CD4-positive, alpha-beta T cell treated with Interleukin-17A for 4 hours (primary cell): ENCODE measurements around the gene SLC9A9.
"Not testable (repeated sequence)": the region's sequence is repeated elsewhere in the genome, so short reads cannot be mapped to it uniquely, and the experiment has no call there.

Source experiments
- DNase-seq: peaks from one replicate; pipeline ENCODE4 v3.0.0-alpha.2; 2020; ENCODE audit warnings: mixed read lengths

SLC9A9 gene

DNA sequence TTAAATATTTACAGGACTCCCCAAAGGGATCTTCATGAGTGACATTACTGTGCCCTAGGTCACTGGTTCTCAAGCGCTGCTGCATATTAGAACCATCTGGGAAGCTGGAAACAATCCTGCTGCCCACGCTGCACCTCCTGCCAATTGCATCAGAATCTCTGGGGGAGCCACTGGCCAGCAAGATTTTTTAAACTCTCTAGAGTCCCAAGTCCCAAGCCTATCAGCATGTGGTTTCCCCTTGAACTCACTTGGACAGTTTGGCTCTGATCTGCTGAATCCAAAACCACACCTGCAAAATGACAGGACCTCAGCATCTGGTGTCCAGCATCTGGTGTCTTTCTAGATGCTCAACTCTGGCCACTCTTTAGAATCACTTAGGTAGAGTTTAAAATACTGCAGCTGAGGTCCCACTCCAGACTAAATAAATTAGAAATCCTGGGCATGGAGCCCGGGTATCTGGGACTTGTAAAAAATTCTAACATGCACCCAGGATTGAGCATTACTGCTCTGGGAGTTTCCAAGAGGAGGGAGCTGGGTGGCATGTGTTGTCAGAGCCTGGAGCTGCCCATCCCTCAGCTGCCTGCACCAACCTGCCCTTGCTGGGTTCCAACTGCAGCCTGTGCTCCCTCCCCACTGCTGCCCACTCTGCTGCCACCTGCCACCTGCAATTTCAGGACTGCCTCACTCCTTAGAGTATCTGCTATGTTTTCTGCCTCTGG, 311.3 kb downstream of the SLC9A9 start:
- no peak for DNase-seq

DNA sequence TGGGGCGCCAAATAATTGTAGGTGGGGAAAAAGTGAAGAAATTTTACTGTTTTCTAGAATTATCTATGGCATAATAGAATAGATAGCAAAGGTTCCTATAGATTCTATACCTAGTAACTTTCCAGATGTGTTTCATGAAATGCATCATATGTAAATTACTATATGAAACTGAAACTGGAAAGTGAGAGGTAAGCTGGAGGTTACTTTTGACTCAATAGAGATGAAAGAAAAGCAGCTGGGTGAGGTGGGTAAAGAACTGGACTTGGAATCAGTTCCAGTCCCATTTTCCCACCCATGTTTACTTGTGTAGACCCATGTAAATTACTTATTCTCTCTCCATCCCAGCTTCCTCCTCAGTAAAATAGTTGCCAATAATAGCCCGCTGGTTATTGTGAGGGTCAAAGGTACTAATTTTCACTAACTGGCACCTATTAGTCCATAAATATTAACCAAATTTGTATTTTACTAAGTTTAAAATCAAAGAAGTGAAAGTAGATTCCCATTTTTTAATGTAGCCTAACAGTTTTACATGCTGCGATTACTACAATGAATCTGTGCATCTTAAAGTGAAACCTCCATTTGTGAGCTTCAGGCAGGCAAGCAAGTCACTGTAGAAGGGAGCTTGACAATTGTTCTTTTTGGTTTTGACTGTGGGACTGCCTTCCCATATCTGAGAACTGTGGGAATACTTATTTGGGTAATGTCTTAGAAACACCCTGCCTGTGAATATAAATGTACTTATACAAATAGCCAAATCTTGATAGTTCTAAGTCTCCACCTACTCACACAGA, 312.1 kb downstream of the SLC9A9 start:
- DNase-seq, result no peak

DNA sequence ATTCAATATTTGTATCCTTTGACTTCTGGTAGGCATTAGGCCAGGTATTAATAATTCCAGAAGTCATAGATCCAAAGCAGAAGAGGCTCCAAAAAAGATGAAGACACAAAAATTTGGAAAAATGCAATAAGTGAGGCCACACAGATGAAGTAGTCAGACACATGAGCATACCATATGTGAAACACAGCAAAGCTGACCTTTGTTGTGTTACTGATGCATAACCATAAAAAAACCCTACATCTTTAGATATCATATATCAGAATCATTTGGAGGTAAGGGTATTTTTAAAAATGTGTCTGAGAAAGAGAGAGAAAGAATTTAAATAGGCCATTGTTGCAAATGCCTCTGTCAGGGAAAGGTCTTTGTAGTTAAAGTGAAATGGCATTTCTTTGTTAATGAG, 314.9 kb downstream of the SLC9A9 start:
- DNase-seq, result no peak

DNA sequence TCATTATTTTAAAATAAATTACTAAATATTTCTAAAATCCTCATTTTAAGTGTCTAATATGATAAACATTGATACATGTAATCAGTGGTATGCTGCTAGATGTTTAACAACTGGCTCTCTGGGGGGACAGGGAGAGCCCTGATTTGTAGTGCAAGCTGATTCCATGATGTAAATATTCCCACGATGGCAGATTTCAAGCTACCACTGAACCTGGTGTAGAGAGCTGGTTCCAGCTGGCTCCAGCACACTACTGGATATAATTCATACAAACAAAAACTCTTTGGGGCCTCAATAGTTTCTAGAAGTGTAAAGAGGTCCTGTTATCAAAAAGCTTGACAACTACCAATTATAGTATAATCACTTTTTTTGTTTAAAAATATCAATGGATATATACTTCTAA, 316.2 kb downstream of the SLC9A9 start:
- no peak for DNase-seq

DNA sequence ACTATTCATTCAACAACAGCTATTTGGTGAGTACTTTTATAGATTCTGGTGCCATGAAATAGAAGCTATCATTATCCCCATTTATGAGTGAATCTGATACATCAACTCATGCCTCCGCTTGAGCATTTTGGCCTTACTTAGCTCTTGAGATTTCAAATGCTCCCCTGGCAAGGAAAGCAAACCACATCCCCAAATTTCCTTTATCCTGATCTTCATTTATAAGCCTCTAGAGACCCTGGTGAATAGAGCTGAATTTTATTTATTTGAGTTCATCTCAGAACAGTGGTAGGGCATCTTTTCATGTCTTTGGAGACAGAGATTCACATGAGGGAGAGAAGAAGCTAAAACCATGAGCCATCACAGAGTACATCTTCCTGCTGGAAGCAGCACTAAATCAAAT, 317.2 kb downstream of the SLC9A9 start:
- DNase-seq, result no peak

DNA sequence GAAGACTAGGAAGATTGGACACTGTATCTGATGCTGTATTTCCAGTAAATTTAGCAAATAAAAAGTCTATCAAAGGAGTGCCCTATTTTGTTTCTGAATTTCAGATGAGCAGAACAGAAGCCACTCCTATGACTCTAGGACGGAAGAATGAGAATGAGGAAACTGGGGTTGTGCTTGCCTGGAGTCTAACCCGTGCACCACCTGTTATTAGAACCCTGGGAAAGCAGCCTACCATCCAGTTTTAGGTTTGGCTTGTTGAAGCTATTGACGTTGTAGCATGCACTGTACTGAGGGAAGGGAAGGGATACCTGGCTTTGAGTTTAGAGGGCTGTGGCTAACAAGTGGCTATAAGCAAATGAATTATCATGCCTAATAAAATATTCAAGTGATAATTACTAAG, 318.5 kb downstream of the SLC9A9 start:
- DNase-seq, result no peak

DNA sequence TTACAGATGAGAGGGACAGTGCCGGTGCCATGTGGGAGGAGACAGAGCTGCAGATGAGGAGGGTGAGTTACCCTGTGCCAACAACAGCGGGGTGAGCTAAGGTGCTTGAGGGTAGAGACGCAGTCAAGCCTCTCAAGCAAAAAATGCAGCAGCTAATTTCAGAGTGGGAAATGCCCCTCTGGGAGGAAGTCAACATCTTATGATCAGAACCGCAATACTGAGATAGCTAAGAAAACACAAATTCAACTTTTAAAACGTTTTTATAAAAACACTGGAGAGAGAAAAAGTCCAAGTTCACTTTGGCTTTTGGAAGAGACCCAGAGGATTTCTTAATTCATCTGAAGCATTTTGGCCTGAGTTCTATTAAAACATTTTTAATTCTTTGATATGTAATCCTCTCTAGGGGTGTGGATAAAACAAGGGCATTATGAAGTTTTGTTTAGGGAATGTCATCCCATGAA, 319.2 kb downstream of the SLC9A9 start:
- peak; percentile 6 for DNase-seq

DNA sequence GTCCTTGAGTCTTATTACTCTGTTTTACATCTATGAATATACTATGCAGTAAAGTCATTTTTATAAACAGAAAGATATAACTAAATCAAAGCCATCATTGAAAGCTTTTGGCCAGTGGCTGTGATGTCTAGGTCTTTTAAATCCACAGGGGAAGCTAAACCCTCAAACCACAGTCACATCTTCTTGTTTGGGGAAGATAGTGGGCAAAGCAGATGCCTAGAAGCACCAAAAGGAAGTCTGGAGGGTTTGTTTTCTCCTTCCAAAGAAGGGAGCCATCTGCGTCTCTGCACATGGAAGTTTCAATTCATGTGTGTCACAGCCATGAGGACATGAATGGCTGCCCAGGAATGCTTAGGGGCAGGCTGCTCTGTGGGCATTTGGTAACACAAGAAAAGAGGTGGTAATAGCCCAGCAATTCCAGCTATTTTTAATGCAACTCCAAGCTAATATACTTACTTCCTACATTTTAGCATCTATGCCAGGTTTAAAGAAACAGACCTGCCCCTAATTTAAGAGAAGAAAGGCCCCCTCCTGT, 322.2 kb downstream of the SLC9A9 start:
- DNase-seq, result no peak

DNA sequence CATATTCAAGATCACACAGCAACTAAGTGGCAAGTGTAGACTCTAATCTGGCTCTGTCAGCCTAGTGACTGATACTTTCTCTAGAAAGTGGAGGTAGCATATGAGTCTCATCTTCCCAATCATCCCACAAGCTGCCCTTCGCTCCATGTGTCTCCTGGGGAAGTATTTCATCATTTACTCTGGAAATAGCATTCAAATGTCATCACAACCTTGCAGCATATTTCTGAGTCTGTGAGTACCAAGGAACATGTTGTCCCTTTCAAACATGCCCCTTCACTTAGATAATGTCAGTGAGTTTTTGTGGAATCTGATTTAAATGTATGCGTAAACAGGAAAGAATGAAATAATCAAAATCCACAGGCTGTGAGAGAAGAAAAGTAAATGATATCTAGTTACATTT, 322.9 kb downstream of the SLC9A9 start:
- DNase-seq, result no peak

DNA sequence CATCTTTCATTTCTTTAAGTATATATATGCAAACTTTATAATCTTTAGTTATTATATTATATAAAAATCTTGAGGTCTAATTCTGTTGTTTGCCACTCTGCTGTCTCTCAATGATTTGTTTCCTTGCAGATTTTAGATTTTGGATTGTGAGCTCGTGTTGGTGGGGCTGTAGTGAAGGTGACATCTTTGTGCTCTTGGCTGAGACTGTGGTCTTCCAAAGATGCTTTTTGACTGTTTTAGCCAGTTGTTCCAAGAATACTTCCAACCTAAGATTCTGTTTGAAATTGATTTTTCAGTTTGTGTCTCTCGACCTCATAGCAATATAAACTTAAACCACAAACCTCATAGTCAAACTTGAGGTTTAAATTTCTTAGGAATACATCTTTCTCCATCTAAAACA, 326.5 kb downstream of the SLC9A9 start:
- no peak for DNase-seq

DNA sequence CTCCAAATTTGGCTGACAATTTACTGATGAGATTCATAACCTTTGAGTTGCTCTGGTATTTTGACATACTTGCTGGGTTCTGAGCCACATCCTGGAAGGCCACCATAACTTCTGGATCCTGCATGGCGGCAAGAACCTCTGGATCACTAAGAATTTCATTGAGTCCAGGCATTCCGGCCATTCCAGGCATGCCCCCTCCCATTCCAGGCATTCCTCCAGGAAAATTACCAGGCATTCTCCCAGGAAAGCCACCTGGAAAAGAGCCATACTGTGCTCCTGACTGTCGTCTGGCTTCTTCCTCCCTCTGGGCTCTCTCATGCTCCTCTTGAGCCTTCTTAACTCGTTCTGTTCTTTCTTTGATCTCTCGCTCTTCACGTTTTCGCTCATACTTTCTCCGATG, 331.1 kb downstream of the SLC9A9 start:
- DNase-seq, result not testable (repeated sequence)

DNA sequence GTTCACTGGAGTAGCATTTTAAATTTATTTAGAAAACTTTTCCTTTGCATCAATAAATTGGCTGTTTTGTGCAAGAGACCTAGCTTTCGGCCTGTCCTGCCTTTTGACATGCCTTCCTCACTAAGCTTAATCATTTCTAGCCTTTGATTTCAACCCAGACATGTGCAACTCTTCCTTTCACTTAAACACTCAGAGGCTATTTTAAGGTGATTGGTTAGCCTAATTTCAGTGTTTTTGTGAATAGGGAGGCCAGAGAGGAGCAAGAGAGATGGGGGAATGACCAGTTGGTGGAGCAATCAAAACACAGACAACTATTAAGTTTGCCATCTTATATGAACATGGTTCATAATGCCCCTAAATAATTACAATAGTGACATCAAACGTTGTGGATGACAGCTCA, 333.4 kb downstream of the SLC9A9 start:
- no peak for DNase-seq

DNA sequence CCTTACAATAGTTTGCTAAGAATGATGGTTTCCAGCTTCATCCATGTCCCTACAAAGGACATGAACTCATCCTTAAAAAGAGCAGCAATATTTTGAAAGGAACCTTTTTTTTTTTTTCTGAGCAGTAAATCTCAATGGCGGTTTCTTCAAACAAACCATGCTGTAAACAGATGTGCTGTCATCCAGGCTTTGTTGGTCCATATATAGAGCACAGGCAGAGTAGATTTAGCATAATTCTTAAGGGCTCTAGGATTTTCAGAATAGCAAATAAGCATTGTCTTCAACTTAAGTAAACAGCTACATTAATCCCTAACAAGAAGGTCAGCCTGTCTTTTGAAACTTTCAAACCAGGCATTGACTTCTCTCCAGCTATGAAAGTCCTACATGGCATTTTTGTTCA, 334.2 kb downstream of the SLC9A9 start:
- DNase-seq, result no peak

DNA sequence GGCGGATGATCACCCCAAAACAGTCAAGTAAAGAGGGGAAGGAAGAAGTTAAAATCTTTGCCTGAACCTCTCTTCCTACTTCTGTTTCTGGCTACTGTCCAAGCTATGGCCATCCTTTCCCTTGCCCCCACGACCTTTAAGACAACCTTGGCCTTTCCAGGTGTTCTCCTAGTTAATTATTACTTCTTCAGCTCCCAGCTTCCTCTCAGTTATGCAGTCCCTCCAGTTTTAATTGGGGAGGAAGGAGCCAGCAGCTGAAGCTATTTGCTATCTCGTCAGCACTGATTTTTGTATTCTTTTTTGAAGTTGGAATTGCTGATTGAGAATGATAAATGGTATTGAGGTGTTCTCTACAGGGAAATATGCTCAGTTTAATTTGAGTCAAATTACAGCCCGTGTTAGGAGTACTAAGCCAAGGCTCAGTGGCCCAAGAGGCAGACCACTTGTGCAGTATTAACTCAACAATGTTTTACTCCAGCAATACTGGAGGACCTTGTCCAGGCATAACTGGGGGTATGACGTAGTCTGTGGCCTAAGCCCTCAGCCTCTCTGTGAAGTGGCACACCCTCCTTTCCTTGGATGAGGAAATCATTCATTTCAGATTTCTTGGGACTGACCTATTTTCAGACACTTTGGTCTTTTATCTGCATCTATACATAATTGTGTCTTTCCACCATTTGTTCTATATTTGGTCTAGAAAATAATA, 336.9 kb downstream of the SLC9A9 start:
- DNase-seq, result no peak

DNA sequence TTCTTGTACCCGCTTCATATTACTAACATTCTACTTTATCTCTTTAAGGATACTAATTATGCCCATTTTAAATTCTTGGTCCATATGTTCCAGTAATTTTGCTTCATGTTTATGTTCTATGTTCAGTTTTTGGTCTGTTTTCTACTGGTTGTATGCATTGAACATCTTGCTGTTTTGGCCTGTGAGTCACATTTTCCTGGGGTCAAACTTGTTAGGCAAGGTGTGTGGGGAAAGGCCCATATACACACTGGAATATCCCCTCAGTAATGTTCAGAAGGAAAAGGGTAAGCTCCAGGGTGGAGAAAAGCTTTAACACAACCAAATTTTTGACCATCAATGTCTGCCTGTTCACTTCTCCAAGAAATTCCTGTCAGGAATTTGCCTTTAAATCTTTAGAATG, 337.7 kb downstream of the SLC9A9 start:
- no peak for DNase-seq

DNA sequence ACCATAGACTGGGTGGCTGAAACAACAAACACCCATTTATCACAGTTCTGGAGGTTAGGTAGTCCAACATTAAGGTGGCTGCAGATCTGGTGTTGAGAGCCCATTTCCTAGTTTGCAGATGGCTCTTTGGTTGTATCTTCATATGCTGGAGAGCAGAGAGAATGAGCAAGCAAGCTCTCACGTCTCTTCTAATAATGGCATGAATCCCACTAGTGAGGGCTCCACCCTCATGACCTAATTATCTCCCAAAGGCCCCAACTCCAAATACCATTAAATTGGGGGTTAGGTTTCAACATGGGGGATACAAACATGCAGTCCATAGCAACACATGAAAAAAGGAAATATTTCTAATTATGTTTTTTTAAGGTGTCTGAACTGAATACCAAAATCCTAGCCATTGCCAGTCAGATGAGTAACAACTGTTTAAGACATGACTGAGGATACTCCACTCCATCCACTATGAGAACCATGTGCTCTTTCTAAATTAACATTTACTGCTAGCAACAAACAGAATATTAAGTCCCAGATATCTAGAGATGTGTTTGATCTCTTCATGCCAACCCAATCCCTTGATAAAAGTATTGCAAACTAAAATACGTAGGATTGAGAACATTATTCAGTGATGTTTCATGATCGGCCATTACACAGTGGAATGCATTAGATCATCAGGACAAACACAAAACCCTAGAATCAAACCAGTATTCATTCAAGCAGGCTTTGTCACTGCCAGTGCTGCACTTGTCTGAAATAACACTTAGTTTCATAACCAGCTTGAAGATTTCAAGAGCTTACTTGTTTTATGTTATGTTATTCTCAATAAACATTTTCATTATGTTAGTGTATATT, 340.3 kb downstream of the SLC9A9 start:
- no peak for DNase-seq

DNA sequence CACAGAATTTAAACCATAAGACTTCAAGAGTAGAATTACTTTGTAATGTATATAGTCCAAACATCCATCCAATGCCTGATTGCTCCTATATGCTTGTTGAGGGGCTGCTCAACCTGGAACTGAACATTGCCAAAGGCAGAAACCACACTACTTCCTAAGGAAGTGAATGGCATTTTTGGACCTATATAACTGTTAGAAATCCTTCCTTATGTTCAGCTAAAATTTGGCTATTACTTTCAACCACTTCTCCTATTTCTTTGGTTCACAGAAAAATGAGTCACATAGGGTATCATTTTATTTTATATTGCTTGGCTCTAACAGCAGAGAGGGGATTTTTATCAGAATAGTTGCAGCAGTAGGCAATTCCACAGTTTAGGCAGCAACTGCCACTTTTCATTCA, 342.1 kb downstream of the SLC9A9 start:
- DNase-seq, result no peak

DNA sequence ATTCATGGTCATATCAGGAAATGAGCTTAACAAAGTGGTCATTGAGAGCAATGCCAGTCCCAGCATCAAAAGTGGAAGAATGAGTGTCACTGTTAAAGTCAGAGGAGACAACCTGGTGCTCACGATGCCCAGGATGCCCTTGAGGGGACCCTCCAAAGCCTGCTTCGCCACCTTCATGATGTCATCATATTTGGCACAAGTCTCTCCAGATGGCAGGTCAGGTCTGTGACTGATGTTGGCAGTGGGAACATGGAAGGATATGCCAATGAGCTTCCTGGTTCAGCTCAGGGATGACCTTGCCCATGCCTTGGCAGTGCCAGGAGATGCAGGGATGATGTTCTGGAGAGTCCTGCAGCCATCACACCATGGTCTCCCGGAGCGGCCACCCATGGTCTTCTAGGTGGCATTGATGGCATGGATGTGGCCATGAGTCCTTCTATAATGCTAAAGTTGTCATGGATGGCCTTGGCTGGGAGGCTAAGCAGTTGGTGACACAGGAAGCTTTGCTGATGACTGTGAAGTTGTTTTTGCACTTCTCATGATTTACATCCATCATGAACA, 344.9 kb downstream of the SLC9A9 start:
- no peak for DNase-seq

DNA sequence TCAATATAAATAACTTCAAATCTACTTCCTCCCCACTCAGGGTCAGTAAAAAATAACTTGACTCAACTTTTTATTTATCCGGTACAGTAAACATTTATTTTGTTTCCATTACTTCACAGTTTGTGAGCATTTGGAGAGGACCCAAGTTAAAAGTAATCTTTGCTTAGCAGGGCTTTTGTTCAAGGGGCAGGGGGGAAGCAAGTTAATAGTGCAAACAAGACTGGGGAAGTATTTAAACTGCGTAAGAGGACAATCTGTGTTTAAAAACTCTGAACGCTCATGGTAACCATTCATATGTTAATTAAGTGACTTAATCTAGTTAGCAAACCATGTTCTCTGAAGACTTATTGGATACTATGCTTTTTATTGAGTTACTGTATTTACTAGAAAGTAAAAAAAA, 346.2 kb downstream of the SLC9A9 start:
- no peak for DNase-seq

DNA sequence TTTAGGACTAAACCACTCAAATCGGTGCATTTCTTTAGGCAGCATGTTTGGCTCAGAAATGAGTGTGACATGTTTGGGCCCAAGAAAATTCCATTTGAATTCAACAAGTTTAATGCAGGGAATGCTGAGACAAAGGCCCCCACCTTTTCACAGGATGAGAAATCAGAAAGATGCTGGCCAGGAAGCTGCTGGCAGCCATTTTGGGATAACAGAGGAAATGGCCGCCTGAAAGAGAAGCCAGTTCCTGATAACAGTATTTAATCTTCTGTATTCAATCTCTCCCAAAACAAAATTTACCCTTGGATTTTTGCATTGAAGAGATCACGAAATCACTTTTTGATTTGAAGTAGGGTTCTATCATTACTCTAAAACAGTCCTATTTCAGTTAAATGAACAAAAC, 350.9 kb downstream of the SLC9A9 start:
- no peak for DNase-seq

DNA sequence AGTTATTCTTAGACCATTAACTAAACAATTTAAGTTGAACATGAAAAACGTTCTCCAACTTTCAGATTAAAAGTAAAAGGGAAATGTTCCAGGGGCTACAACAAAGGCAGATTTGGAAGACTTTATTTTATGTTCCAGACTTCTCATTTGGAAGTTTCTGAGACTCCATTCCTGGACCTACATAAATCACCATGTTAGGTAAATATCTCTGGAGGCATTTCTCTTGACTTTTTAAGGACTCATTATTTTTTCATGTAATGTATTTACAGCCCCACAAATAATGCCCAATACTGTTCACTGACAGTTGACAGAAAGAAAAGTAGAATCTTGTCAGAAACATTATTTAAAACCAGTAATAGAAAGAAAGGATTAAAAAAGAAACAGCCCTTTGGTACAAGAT, 352.1 kb downstream of the SLC9A9 start:
- no peak for DNase-seq

DNA sequence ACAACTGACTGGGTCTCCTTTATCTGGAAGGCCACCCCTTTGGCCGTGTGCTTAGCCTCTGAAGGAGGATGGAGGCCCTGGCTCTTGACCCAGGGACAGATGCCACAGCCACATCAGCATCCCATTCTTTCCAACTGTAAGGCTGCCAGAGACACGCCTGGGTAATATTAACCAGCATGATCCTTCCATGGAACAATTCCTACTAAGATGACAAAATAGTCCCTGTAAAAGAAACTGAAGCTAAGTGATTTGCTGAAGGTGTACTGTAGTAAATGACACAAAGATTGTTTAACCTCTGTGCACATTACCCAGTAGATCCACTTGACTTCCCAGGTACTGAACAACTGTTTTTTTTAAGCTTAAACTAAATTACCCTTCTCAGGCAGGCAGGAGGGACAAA, 352.7 kb downstream of the SLC9A9 start:
- DNase-seq, result no peak
